T47D (cell line): ENCODE results near the gene FCHSD2.
A peak's percentile ranks its signal among the peaks of the same experiment; 100 is the strongest.
"Not testable (repeated sequence)": the region's sequence is repeated elsewhere in the genome, so short reads cannot be mapped to it uniquely, and the experiment has no call there.

Experiments
- DNase-seq, 2 experiments: peaks; one replicate each; pipeline versions ENCODE4 v3.0.0 to v3.0.0-alpha.2; 2011 to 2012; ENCODE audit warnings: low read depth in 1 of 2, low spot score in 1 of 2
- JUND ChIP-seq: IDR thresholded peaks from 2 replicates; pipeline ENCODE4 v1.6.1; 2012; ENCODE audit warnings: low read depth
- in situ Hi-C: cut with HindIII; loops from 2 replicates; pipeline ENCODE4 v1.10.0; 2016; ENCODE audit warnings: low sequenced_read_pairs, low pct_unique_long_range_greater_than_20kb

Gene FCHSD2

DNA sequence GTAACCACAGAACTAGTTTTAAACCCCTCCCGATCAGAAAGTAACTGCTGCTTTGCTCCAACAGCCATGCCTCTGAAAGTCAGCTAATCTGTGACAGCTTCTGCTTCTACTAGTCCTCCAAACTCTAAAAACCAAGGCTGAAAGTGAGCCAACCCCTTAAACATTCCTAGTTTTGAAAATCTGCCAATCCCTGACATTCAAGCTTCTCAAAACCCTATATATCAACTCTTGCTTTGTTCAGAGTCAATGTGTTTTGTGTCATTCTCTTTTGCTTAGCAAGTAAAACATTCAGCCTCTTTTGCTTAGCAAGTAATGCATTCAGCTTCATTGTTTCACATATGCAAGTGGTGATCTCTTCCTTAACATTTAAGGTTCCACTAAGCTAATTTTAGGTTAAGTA, 271.0 kb downstream of the FCHSD2 start:
- TF ChIP-seq JUND: no peak
- in situ Hi-C loops: no loop called here
- DNase-seq: peak in 1 of 2 experiments; percentile 1

DNA sequence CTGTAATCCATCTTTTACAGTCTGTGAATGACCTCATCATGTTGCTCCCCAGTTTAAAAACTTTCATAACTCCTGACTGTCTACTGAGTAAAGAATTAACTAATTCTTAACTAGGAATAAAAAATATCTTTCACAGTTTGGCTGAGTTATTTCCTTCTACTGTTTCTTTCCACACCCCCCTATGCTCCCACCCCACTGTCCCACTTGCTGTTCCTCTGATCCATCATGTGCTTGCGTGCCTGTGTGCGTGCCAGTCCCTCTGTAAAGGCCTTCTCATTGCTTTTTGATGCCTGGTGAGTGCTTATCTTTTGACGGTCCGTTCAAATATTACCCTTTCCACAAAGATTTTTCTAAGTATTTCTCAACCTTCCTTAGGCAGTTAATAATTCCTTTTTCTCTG, 272.3 kb downstream of the FCHSD2 start:
- DNase-seq: no peak
- no peak for TF ChIP-seq JUND
- in situ Hi-C loops: no loop called here

DNA sequence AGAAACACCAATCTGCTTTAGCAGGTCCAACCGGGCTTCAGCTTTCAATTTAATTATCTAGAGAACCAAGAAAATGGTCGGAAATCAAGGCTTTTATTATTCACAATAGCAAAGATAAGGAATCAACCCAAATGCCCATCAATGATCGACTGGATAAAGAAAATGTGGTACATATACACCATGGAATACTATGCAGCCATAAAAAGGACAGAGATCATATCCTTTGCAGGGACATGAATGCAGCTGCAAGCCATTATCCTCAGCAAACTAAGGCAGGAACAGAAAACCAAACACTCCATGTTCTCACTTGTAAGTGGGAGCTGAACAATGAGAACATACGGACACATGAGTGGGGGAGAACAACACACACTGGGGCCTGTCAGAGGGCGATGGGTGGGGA, 274.1 kb downstream of the FCHSD2 start:
- TF ChIP-seq JUND: no peak
- no peak for DNase-seq
- in situ Hi-C loops: no loop called here

DNA sequence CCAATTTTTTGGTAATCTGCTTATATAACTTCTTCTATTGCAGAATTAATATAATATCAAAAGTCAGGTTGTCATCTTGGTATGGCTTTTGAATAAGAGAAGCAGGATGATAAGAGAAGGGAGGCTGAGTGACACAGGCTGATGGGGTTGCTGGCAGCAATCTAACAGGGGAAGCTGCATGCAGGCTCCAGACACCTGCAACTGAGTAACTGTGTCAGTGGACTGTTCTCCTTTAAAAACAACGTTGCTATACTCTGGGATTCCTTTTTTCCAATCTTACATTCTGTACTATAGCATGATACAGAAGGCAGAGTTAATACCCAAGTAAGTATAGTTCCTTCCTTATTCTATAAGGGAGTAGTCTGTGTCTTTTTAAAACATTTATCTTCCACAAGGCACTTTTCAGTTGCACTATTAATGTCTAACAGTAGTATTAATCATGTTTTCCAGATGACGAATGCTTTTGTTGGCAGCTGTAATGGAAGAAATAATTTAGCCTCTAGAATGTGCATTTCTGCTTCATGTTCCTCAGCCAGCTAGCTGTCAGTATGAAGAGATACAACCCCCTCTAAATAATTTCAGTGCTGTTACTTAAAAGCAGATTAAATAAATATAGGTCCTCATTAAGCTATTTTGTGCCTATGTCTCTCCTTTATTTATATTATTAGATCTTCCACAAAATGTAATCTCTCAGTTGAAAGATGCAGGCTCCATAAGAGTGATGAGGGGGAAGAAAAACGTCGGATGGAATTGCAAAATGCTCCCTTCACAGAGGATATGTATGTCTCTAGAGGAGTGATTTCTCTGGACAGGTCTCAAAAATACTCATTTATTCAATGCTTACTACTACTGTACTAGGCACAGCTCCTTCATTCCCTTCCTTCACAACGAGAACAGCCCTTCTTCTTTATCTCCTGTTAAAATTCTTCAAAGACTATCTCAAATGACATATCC, 277.1 kb downstream of the FCHSD2 start:
- no peak for DNase-seq
- TF ChIP-seq JUND: no peak
- in situ Hi-C loops: no loop called here

DNA sequence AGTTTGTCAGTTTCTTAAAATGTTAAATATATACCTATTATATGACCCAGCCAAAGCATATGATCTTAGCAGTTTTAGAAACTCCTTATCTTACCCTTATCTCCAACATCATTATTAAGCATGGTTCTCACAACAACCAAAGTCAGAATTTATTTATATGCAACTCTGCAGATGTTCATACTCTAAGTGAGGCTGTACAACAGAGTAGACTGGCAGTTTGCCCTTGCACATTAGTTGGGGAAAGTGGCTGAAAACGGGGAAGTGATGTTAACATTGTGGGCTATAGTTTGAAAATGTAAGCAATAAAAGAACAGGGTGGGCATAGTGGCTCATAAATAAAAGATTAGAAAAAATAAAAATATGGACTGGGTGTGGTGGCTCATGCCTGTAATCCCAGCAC, 278.2 kb downstream of the FCHSD2 start:
- no peak for DNase-seq
- no peak for TF ChIP-seq JUND
- in situ Hi-C loops: no loop called here

DNA sequence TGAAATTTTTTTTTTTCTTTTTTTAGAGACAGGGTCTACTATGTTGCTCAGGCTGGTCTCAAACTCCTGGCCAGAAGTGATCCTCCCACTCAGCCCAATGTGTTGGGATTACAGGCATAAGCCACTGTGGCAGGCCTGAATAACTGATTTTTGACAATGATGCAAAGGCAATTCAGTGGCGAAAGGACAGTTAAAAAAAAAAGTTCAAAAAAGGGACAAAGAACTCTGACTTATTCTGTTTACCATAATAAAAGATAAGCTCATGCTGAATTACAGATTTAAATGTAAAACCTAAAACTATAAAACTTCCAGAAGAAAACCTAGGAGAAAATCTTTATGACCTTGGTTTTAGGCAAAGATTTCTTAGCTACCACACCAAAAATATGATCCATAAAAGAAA, 279.0 kb downstream of the FCHSD2 start:
- DNase-seq: no peak
- in situ Hi-C loops: no loop called here
- no peak for TF ChIP-seq JUND

DNA sequence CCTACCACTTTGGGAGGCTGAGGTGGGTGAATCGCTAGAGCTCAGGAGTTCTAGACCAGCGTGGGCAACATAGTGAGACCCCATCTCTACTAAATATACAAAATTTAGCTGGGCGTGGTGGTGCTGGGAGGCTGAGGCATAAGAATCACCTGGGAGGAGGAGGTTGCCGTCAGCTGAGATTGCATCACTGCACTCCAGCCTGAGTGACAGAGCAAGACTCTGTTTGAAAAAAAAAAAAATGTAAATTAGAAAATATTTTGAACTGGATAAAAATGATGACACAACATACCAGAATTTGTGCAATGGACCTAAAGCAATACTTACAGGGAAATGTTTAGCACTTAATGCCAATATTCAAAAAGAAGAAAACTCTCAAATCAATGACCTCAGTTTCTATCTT, 281.5 kb downstream of the FCHSD2 start:
- in situ Hi-C loops: no loop called here
- DNase-seq: no peak
- no peak for TF ChIP-seq JUND

DNA sequence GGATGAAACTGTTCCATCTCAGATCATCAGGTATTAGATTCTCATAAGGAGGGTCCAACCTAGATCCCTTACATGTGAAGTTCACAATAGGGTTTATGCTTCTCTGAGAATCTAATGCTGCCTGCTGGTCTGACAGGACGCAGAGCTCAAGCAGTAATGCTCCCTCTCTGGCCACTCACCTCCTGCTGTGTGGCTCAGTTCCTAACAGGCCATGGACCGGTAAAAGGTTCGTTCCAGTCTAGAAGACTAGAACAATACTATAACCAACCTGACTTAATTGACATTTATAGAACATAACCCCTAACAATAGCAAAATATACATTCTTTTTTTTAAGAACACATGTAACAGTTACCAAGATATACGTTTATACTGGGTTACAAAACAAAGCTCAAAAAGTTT, 282.1 kb downstream of the FCHSD2 start:
- no peak for DNase-seq
- no peak for TF ChIP-seq JUND
- in situ Hi-C loops: no loop called here

DNA sequence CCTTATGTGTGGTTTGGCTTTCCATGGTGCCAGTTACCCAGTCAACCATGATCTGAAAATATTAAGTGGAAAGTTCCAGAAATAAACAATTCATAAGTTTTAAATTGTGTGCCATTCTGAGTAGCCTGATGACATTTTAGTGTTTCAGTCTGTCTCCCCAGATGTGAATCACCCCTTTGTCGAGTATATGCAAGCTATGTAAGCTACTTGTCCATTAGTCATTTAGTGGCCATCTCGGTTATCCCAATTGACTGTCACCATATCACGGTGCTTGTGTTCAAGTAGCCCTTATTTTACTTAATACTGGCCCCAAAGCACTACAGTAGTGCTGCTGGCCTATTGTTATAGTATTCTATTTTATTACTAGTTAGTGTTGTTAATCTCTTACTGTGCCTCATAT, 283.0 kb downstream of the FCHSD2 start:
- TF ChIP-seq JUND: no peak
- in situ Hi-C loops: no loop called here
- no peak for DNase-seq

DNA sequence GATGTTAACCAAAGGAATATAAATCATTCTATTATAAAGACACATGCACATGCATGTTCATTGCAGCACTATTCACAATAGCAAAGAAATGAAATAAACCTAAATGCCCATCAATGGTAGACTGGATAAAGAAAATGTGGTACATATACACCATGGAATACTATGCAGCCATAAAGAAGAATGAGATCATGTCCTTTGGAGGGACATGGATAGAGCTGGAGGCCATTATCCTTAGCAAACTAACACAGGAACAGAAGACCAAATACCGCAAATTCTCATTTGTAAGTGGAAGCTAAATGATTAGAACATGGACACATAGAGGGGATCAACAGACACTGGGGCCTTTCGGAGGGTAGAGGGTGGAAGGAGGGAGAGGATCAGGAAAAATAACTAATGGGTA, 283.9 kb downstream of the FCHSD2 start:
- DNase-seq, in situ Hi-C loops: not testable (repeated sequence)

DNA sequence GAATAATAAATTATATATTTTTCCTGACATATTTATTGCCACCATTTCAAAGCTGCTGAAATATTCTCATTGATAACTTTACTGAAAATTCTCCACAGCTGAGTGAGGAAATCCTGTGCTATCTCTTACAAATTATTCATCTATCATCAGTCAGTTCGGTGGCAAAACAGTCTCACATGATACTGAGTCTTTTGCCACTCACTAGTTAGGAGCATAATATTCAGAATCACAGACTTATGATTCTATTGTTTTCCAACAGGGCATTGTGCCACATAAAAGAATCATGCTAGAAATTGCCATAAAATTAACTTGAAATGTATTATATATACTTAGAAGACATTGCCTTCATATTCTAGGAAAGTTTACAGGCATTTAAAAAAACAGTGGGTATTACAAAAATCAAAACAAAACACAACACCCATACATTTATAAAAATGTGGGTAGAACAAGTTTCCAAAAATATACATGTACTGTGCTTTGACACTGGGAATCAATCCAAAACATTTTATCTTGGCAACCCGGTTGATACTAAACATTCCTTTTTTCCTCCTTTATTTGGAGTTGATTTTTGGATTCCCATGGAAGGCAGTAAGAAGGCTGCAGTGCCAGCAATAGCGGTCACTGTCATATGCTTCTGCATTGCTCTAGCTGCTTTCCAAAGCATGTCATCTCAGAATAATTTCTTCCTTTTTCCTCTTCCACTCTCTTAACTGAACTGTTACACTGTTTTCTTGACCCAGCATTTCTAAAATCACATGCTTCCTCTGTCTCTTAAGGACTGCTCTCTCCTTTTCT, 285.4 kb downstream of the FCHSD2 start:
- in situ Hi-C loops: no loop called here
- TF ChIP-seq JUND: no peak
- no peak for DNase-seq

DNA sequence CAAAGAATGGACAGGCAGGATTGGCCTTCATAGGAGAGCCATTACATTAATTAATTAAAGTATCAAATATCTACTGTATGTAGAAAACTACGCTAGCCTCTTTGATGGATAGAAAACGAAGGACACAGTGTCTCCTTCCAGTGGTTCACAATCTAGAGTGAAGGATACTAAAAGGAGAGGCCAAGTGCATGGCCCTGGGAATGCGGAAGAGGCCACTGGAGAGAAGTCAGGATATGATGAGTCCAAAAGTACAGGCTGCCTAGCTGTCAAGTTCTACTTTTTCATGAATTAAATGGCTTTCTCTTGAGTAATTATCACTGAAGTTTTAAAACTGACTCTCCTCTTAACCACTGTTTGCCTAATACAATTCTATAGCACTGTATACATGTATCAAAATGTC, 286.1 kb downstream of the FCHSD2 start:
- DNase-seq: no peak
- in situ Hi-C loops: no loop called here
- TF ChIP-seq JUND: no peak

DNA sequence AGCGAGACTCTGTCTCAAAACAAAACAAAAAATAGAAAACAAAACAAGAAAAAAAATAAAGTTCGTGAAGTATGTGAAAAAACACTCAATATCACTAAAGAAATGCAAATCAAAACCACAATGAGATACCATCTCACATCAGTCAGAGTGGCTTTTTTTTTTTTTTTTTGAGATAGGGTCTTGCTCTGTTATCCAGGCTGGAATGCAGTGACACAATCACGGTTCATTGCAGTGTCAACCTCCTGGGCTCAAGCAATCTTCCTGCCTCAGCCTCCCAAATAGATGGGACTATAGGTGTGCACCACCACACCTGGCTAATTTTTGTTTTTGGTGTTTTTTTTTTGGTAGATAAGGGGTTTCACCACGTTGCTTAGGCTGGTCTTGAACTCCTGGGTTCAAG, 290.4 kb downstream of the FCHSD2 start:
- DNase-seq: no peak
- no peak for TF ChIP-seq JUND
- in situ Hi-C loops: no loop called here

DNA sequence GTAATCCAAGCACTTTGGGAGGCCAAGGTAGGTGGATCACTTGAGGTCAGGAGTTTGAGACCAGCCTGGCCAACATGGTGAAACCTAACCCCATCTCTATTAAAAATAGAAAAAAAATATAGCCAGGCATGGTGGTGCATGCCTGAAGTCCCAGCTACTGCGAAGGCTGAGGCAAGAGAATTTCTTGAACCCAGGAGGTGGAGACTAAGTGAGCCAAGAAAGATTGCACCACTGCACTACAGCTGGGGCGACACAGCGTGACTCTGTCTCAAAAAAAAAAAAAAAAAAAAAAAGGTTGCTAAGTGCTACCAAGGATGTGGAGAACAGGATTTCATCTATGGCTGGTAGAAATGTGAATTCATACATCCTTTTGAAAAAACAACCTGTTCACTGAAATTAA, 291.3 kb downstream of the FCHSD2 start:
- no peak for TF ChIP-seq JUND
- in situ Hi-C loops: no loop called here
- DNase-seq: no peak
